ENCODE data around the gene MYB. TPM values are rescaled to one million over a fixed set of nuclear protein-coding genes. Genes with fewer than 3 reads are reported as not detected.

The MYB gene
- total and polyA plus RNA-seq, 2 of the 8 experiments (the other 6 are each of a cell fraction or from before 2014, with no cell fraction given) = 4.0 to 7.6 TPM

- H2BK120ac ChIP-seq (replicated peaks; ENCODE audit: low read depth, low read length) = no peak overlapping the region
- H3K27ac ChIP-seq (ENCODE audit: low read depth, low read length) = no peak overlapping the region
- H3K79me2 ChIP-seq (ENCODE audit: control insufficient read depth in 1 of 2, insufficient read depth in 2 of 2, low read length in 2 of 2) = no peaks in the 10 kb centered on the region
- no peak overlapping the region for H2BK20ac ChIP-seq (ENCODE audit: low read length)
- H4K91ac ChIP-seq (replicated peaks; ENCODE audit: insufficient read length, low read length) = no peak overlapping the region
- H2BK12ac ChIP-seq (ENCODE audit: low read depth, low read length) = no peak overlapping the region
- H3K18ac ChIP-seq (ENCODE audit: extremely low read depth, low read length) = no peak overlapping the region
- no peaks in the 10 kb centered on the region for H3K23me2 ChIP-seq (ENCODE audit: low read depth, low read length)
- H4K5ac ChIP-seq (ENCODE audit: insufficient read length, low read depth, low read length) = no peak overlapping the region
- CTCF ChIA-PET (ENCODE audit: partially characterized antibody) = interaction anchor here (0.7 to 5.6 kb wide), 5 partner anchors 8 to 258 kb away, joined by 3 to 38 read pairs (median 4); no protein-coding TSS in a partner anchor
- no peak overlapping the region for H3K4ac ChIP-seq (replicated peaks; ENCODE audit: insufficient read length, low read depth, low read length)
- no peaks in the 10 kb centered on the region for H4K20me1 ChIP-seq (replicated peaks in 1 of 2; ENCODE audit: control insufficient read depth in 1 of 2, insufficient read depth in 2 of 2, low read length in 2 of 2)
- H3K36me3 ChIP-seq (ENCODE audit: control insufficient read depth in 2 of 4, insufficient read depth in 4 of 4, low read length in 3 of 4) = no peaks in the 10 kb centered on the region
- H4K8ac ChIP-seq (ENCODE audit: extremely low read depth, insufficient read depth, low read length) = no peak overlapping the region
- H2BK5ac ChIP-seq (ENCODE audit: low read depth, low read length) = no peak overlapping the region
- no peak overlapping the region for H3K4me3 ChIP-seq (ENCODE audit: extremely low read depth in 1 of 4, insufficient read depth in 2 of 4, low read depth in 3 of 4, low read length in 4 of 4)
- H3K4me1 ChIP-seq (replicated peaks in 1 of 4; ENCODE audit: control insufficient read depth in 3 of 4, insufficient read depth in 4 of 4, low read length in 3 of 4) = no peaks in the 10 kb centered on the region
- H3K27me3 ChIP-seq (replicated peaks in 1 of 4; ENCODE audit: control insufficient read depth in 3 of 4, extremely low read depth in 1 of 4, insufficient read depth in 3 of 4, low read length in 3 of 4) = no peaks in the 10 kb centered on the region
- no peaks in the 10 kb centered on the region for H3K79me1 ChIP-seq (ENCODE audit: low read depth, low read length)
- DNase-seq (ENCODE audit: low read depth in 1 of 2, low spot score in 2 of 2) (no peak), FAIRE-seq (no peak)
- no peak overlapping the region for H3K23ac ChIP-seq (ENCODE audit: insufficient read length)
- no peaks in the 10 kb centered on the region for H3K9me3 ChIP-seq (ENCODE audit: insufficient read depth in 2 of 2, low read depth in 1 of 2, low read length in 1 of 2)
- WGBS, 2 experiments (ENCODE audit: extremely low coverage in 1 of 2, insufficient coverage in 1 of 2, insufficient read length in 1 of 2, insufficient replicate concordance in 2 of 2, low coverage in 1 of 2, low lambda C conversion rate in 2 of 2, missing lambda C conversion rate in 1 of 2) = 84% methylated on average over 2 of the region's 2 CpGs; no CpG with 5 or more reads in 1 of the 2 experiments
- H3K14ac ChIP-seq (ENCODE audit: insufficient read length) = no peak overlapping the region
- no peak overlapping the region for H2AFZ ChIP-seq (ENCODE audit: low read length)
- no peak overlapping the region for H3K4me2 ChIP-seq (ENCODE audit: insufficient read depth in 1 of 2, low read depth in 2 of 2, low read length in 2 of 2)
- H2BK15ac ChIP-seq (ENCODE audit: low read length) = no peak overlapping the region
- no peak overlapping the region for H2AK5ac ChIP-seq (ENCODE audit: low read depth, low read length)
- POLR2A ChIA-PET (ENCODE audit: partially characterized antibody) = interaction anchor here (1.1 kb wide), 1 partner anchor 9 kb away, joined by 3 read pairs; no protein-coding TSS in a partner anchor
- no peak overlapping the region for H3K9ac ChIP-seq (replicated peaks in 1 of 4; ENCODE audit: extremely low read depth in 1 of 4, low read depth in 3 of 4, low read length in 3 of 4)
- TF ChIP-seq SP2 (IDR thresholded peaks at IDR 0.05; ENCODE audit: low read length) (no peak), SIRT6 (IDR thresholded peaks at IDR 0.05; ENCODE audit: low read length) (no peak), ATF2 (IDR thresholded peaks at IDR 0.05; ENCODE audit: low read length) (no peak), JUN (IDR thresholded peaks at IDR 0.05; ENCODE audit: low read depth, low read length) (no peak), EZH2 (IDR thresholded peaks at IDR 0.05; ENCODE audit: low read depth, low read length, severe bottlenecking) (no peak), JUND (IDR thresholded peaks at IDR 0.05; ENCODE audit: low read length) (no peak), YY1 (IDR thresholded peaks at IDR 0.05; ENCODE audit: low read depth, low read length) (no peak), CTBP2 (IDR thresholded peaks at IDR 0.05; ENCODE audit: borderline replicate concordance, insufficient read depth, insufficient read length, low read length) (no peak), TEAD4 (IDR thresholded peaks at IDR 0.05; ENCODE audit: low read depth, low read length) (no peak), PHF8 (conservative IDR thresholded peaks at IDR 0.05; ENCODE audit: low read depth, low read length) (no peak)
- no peak overlapping the region for H3K56ac ChIP-seq (replicated peaks; ENCODE audit: insufficient read length, low read depth, low read length)
Observed at GRCh38 chr6:135165031-135165430, 16.1 kb upstream of the MYB start.

All from H1 (cell line).